ENCODE data around the gene CPLX3.

DNA sequence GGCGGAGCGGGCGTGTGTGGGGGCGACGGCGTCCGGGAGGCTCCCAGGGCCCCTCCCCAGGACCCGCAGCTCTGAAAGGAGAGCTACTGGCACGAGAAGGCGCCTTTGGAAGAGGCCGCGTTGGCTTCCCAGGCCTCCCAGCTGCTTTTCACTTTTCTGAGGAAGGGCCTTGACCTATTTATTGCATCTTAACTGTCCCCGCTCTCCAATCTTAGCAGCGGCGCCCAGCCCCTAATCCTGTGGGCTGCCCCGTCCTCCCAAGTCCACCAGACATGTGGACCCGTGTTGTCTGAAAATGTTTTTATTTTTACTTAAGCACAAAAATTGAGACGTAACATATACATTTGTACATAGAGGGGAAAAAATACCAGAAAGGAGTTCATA is 17.0 kb downstream of the CPLX3 start:
- no peak; the same call in 1 of the 2 replicates for TF ChIP-seq CTCF (IDR thresholded peaks at IDR 0.05; ENCODE audit: low read length)
- no peak for TF ChIP-seq EZH2 (IDR thresholded peaks at IDR 0.05; ENCODE audit: borderline replicate concordance, low read length)

Data from OCI-LY1 (cell line).